ENCODE data around the gene CFAP126. TPM values are rescaled to one million over a fixed set of nuclear protein-coding genes. Genes with fewer than 3 reads are reported as not detected.

Gene CFAP126
- total and polyA plus RNA-seq, 2 of the 13 experiments (the other 11 are each of a cell fraction or from before 2014, with no cell fraction given) = not detected

GRCh38 chr1:161399257-161399998 lies 31.8 kb upstream of the CFAP126 start:
- ChIA-PET POLR2A (interaction anchor here (1.0 to 1.3 kb wide), 4 partner anchors 17 to 201 kb away, joined by 3 to 6 read pairs (median 4); partner anchors contain the start of genes ADAMTS4 and NDUFS2), CTCF (ENCODE audit: low intra/inter-chr PET ratio, low total read pairs) (no interaction called here)
- intact Hi-C loops (cut with micrococcal nuclease; ENCODE audit: unreplicated experiment) (no loop called here), in situ Hi-C loops (cut with HindIII; ENCODE audit: extremely low pct_ligation_motif_present, low pct_unique_long_range_greater_than_20kb) (no loop called here)
- H3K9ac ChIP-seq (ENCODE audit: insufficient read depth, low read depth, low read length) = peak overlapping the region; percentile 96
- H3K79me2 ChIP-seq (ENCODE audit: insufficient read depth, low read length) = no peaks in the 10 kb centered on the region
- no peaks in the 10 kb centered on the region; a peak in 1 of 5 replicates for H3K27me3 ChIP-seq (ENCODE audit: control insufficient read depth in 1 of 2, insufficient read depth in 2 of 2, low read length in 2 of 2)
- peak; percentile 88 for ATAC-seq
- no peaks in the 10 kb centered on the region for H3K36me3 ChIP-seq (replicated peaks in 1 of 2; ENCODE audit: control insufficient read depth in 1 of 2, insufficient read depth in 2 of 2, low read length in 2 of 2)
- H3K4me2 ChIP-seq (ENCODE audit: low read depth, low read length) = peak overlapping the region; percentile 79
- peak overlapping the region; percentile 81 to 94 (median 85) for H3K4me3 ChIP-seq (replicated peaks in 1 of 3; ENCODE audit: insufficient read depth in 1 of 3, low read depth in 2 of 3, low read length in 3 of 3)
- peaks cover 46% of the 10 kb centered on the region for H3K4me1 ChIP-seq (ENCODE audit: insufficient read depth, low read length)
- 3% methylated on average over 23 of the region's 53 CpGs for WGBS (ENCODE audit: low lambda C conversion rate)
- peak; percentile 91 for DNase-seq (ENCODE audit: low spot score)
- peak overlapping the region; percentile 98 for H3K27ac ChIP-seq (ENCODE audit: extremely low read length, insufficient read depth, low read length)
- BruUV-seq (replicated peaks) = no TSS peak
- peak overlapping the region; percentile 79 for H2AFZ ChIP-seq (ENCODE audit: low read length)
- peak; percentile 59 for FAIRE-seq
- H4K20me1 ChIP-seq (ENCODE audit: insufficient read depth, low read length) = no peaks in the 10 kb centered on the region
- no peaks in the 10 kb centered on the region for H3K9me3 ChIP-seq (ENCODE audit: low read length)
- peak; percentile 70 for TF ChIP-seq HES4 (CRISPR knock-in tag; IDR thresholded peaks at IDR 0.05; ENCODE audit: borderline replicate concordance)
- no peak for TF ChIP-seq IRF1 (CRISPR knock-in tag; IDR thresholded peaks at IDR 0.05; ENCODE audit: low read depth)
- TF ChIP-seq ZNF672 (CRISPR knock-in tag; IDR thresholded peaks at IDR 0.05) = 0 out of 2 replicates have a peak, but pooled peaks have one; percentile 51
- no peak for TF ChIP-seq PHB2 (IDR thresholded peaks at IDR 0.05; ENCODE audit: partially characterized antibody)
- peak; percentile 74 for TF ChIP-seq ZNF772 (CRISPR knock-in tag; IDR thresholded peaks at IDR 0.05)
- TF ChIP-seq HIVEP1 (CRISPR knock-in tag; IDR thresholded peaks at IDR 0.05) = peak; percentile 70; the same call in 1 of the 2 replicates
- peak; percentile 78 for TF ChIP-seq SP4 (CRISPR knock-in tag; IDR thresholded peaks at IDR 0.05)
- no peak for TF ChIP-seq GTF2F1 (IDR thresholded peaks at IDR 0.05; ENCODE audit: low read length)
- TF ChIP-seq KDM4B (CRISPR knock-in tag; IDR thresholded peaks at IDR 0.05) = peak; percentile 33
- no peak for TF ChIP-seq WIZ (CRISPR knock-in tag; IDR thresholded peaks at IDR 0.05)
- TF ChIP-seq ZNF800 (CRISPR knock-in tag; IDR thresholded peaks at IDR 0.05) = no peak
- peak; percentile 21; the same call in 1 of the 2 replicates for TF ChIP-seq HOXA5 (CRISPR knock-in tag; IDR thresholded peaks at IDR 0.05)
- peak; percentile 77 for TF ChIP-seq GATAD1 (CRISPR knock-in tag; IDR thresholded peaks at IDR 0.05)
- no peak for TF ChIP-seq ZNF296 (CRISPR knock-in tag; conservative IDR thresholded peaks at IDR 0.05)
- TF ChIP-seq ZNF891 (CRISPR knock-in tag; IDR thresholded peaks at IDR 0.05) = peak; percentile 60
- TF ChIP-seq, protein P1, sequence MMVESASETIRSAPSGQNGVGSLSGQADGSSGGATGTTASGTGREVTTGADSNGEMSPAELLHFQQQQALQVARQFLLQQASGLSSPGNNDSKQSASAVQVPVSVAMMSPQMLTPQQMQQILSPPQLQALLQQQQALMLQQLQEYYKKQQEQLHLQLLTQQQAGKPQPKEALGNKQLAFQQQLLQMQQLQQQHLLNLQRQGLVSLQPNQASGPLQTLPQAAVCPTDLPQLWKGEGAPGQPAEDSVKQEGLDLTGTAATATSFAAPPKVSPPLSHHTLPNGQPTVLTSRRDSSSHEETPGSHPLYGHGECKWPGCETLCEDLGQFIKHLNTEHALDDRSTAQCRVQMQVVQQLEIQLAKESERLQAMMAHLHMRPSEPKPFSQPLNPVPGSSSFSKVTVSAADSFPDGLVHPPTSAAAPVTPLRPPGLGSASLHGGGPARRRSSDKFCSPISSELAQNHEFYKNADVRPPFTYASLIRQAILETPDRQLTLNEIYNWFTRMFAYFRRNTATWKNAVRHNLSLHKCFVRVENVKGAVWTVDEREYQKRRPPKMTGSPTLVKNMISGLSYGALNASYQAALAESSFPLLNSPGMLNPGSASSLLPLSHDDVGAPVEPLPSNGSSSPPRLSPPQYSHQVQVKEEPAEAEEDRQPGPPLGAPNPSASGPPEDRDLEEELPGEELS (CRISPR knock-in tag; IDR thresholded peaks at IDR 0.05) = no peak; the same call in 1 of the 2 replicates
- TF ChIP-seq, protein P2, sequence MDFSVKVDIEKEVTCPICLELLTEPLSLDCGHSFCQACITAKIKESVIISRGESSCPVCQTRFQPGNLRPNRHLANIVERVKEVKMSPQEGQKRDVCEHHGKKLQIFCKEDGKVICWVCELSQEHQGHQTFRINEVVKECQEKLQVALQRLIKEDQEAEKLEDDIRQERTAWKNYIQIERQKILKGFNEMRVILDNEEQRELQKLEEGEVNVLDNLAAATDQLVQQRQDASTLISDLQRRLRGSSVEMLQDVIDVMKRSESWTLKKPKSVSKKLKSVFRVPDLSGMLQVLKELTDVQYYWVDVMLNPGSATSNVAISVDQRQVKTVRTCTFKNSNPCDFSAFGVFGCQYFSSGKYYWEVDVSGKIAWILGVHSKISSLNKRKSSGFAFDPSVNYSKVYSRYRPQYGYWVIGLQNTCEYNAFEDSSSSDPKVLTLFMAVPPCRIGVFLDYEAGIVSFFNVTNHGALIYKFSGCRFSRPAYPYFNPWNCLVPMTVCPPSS (IDR thresholded peaks at IDR 0.05) = no peak
- TF ChIP-seq ZNF230 (CRISPR knock-in tag; IDR thresholded peaks at IDR 0.05) = no peak; the same call in 1 of the 2 replicates
- peak; percentile 57; the same call in 1 of the 2 replicates for TF ChIP-seq ZMYM2 (CRISPR knock-in tag; IDR thresholded peaks at IDR 0.05)

Measured in HepG2 (cell line).